ENCODE data around the gene DENND11.
"Not testable (repeated sequence)": the region's sequence is repeated elsewhere in the genome, so short reads cannot be mapped to it uniquely, and the experiment has no call there.

DNA sequence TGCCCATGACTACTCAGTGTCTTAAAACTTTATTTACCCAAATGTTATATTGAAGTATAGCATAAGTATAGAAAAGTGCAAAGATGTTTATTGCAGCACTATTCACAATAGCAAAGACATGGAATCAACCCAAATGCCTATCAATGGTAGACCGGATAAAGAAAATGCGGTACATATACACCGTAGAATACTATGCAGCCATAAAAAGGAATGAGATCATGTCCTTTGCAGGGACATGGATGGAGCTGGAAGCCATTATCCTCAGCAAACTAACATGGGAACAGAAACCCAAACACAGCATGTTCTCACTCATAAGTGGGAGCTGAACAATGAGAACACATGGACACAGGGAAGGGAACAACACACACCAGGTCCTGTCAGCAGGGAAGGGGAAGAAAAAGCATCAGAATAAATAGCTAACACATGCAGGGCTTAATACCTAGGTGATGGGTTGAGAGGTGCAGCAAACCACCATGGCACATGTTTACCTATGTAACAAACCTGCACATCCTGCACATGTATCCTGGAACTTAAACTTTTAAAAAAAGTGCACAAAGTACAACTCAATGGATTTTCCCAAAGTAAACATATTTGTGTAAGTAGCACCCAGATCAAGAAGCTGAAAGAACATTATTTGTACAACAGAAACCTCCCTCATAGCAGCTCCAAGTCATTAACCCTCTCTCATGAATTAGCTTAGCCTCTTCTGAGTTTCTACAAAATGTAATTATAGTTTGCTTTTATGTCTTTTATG is 12.7 kb downstream of the DENND11 start:
- TF ChIP-seq, protein P1, sequence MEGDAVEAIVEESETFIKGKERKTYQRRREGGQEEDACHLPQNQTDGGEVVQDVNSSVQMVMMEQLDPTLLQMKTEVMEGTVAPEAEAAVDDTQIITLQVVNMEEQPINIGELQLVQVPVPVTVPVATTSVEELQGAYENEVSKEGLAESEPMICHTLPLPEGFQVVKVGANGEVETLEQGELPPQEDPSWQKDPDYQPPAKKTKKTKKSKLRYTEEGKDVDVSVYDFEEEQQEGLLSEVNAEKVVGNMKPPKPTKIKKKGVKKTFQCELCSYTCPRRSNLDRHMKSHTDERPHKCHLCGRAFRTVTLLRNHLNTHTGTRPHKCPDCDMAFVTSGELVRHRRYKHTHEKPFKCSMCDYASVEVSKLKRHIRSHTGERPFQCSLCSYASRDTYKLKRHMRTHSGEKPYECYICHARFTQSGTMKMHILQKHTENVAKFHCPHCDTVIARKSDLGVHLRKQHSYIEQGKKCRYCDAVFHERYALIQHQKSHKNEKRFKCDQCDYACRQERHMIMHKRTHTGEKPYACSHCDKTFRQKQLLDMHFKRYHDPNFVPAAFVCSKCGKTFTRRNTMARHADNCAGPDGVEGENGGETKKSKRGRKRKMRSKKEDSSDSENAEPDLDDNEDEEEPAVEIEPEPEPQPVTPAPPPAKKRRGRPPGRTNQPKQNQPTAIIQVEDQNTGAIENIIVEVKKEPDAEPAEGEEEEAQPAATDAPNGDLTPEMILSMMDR (IDR thresholded peaks at IDR 0.05 in 4 of 5, conservative IDR thresholded peaks at IDR 0.05 in 1 of 5) = not testable (repeated sequence)
- not testable (repeated sequence) for TF ChIP-seq POLR2A (IDR thresholded peaks at IDR 0.05)
